ENCODE data around the gene DOK6.

DOK6 gene

DNA sequence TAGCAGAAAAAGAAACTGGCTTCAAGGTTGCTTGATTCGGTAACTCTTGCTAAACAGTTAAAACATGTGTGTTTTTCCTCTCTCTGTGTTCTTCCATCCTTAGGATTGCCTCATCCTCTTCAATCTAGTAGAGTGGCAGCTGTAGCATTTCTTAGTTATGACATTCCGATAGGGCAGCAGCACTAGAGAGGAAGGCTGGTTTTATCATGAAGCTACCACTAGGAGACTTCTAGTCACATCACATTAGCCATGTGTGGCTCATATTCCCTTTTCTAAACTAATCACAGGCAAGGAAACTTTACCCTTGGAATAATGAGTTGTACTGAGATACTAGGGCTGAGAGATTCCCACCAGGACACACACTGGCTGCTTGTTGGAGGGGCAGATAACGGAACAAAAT is 187.6 kb downstream of the DOK6 start:
- peaks cover 3% of the 10 kb centered on the region for H3K9me3 Mint-ChIP-seq
- no peak overlapping the region for H3K4me3 Mint-ChIP-seq
- TF ChIP-seq CTCF (IDR thresholded peaks at IDR 0.05) = no peak
- peaks cover 28% of the 10 kb centered on the region for H3K4me1 Mint-ChIP-seq
- H3K36me3 Mint-ChIP-seq (ENCODE audit: low read depth) = peaks cover 3% of the 10 kb centered on the region
- no peak overlapping the region for H3K27ac Mint-ChIP-seq
- no peak for DNase-seq
- no peaks in the 10 kb centered on the region for H3K27me3 Mint-ChIP-seq (ENCODE audit: low read depth, poor library complexity)

GRCh38 chr18:69590150-69590549 is 189.5 kb downstream of the DOK6 start:
- Mint-ChIP-seq H3K4me1 (peaks cover 28% of the 10 kb centered on the region), H3K36me3 (ENCODE audit: low read depth) (peaks cover 11% of the 10 kb centered on the region), H3K9me3 (peaks cover 6% of the 10 kb centered on the region), H3K27me3 (ENCODE audit: low read depth, poor library complexity) (no peaks in the 10 kb centered on the region), H3K4me3 (no peak overlapping the region), H3K27ac (no peak overlapping the region)
- TF ChIP-seq CTCF (IDR thresholded peaks at IDR 0.05) = no peak
- DNase-seq = no peak

DNA sequence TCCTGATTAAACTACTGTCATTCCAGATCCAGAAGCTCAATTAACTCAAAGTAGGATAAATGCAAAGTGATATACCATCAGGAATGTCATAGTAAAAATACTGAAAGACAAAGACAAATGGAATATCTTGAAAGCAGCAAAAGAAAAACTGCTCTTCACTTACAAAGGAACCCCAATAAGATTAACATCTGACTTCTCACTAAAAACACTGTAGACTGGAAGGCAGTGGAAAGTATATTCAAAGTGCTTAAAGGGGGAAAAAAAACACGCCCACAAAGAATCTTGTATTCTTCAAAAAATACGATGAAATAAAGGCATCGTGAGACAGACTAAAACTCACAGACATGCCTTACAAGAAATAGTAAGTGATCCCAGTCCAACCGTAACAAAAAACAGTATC is 195.7 kb downstream of the DOK6 start:
- no peak overlapping the region for H3K27ac Mint-ChIP-seq

DNA sequence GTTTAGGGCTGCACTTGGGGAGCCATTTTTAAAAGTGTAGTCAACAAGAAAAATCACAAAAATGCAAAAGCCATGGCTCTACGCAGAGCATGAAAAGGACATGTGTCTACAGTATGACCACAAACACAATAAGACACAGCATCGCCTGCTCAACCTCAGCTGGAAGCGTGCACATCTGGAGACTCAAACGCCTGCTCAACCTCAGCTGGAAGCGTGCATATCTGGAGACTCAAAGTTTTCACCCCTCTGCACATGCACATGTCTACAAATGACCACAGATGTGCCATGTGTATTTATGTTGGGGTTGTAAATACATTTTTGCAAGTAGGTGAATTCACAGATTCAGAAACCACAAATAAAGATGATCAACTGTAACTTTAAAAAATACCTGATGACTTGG is 196.9 kb downstream of the DOK6 start:
- Mint-ChIP-seq H3K4me1 (no peaks in the 10 kb centered on the region), H3K27me3 (ENCODE audit: low read depth, poor library complexity) (no peaks in the 10 kb centered on the region), H3K4me3 (no peak overlapping the region), H3K27ac (no peak overlapping the region), H3K36me3 (ENCODE audit: low read depth) (peaks cover 54% of the 10 kb centered on the region), H3K9me3 (peaks cover 26% of the 10 kb centered on the region)
- DNase-seq = no peak
- no peak for TF ChIP-seq CTCF (IDR thresholded peaks at IDR 0.05)

More for the DNA sequence above, 195.7 kb downstream of the DOK6 start:
- TF ChIP-seq CTCF (IDR thresholded peaks at IDR 0.05) = no peak
- no peak for DNase-seq
- H3K4me3 Mint-ChIP-seq = no peak overlapping the region
- peaks cover 26% of the 10 kb centered on the region for H3K9me3 Mint-ChIP-seq
- peaks cover 49% of the 10 kb centered on the region for H3K36me3 Mint-ChIP-seq (ENCODE audit: low read depth)
- no peaks in the 10 kb centered on the region for H3K4me1 Mint-ChIP-seq
- no peaks in the 10 kb centered on the region for H3K27me3 Mint-ChIP-seq (ENCODE audit: low read depth, poor library complexity)

- Mint-ChIP-seq H3K4me1 (no peaks in the 10 kb centered on the region), H3K4me3 (no peak overlapping the region), H3K27ac (no peak overlapping the region), H3K9me3 (peaks cover 26% of the 10 kb centered on the region), H3K36me3 (ENCODE audit: low read depth) (peaks cover 50% of the 10 kb centered on the region), H3K27me3 (ENCODE audit: low read depth, poor library complexity) (no peaks in the 10 kb centered on the region)
- DNase-seq = no peak
- no peak for TF ChIP-seq CTCF (IDR thresholded peaks at IDR 0.05)
These were observed 198.7 kb downstream of the DOK6 start for GRCh38 chr18:69599377-69599776.

DNA sequence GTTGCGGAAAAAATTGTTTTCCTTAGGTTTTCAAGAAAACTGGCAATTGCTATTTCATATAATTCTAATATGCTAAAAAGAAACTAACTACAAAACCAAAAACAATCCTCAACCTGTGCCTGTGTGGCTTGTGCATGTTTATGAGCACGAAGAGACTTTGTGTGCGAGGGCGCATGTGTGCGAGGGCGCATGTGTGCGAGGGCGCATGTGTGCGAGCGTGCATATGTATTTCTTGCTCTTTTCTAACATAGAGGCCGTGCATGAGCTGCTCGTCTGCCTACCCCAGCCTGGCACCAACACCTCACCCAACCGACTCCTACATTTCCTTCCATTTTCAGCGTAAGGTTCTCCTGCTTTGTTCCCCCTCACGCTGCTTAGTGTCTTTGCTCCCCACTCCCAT is 211.6 kb downstream of the DOK6 start:
- Mint-ChIP-seq H3K27ac (no peak overlapping the region), H3K4me3 (no peak overlapping the region), H3K36me3 (ENCODE audit: low read depth) (peaks cover 7% of the 10 kb centered on the region), H3K9me3 (no peaks in the 10 kb centered on the region), H3K27me3 (ENCODE audit: low read depth, poor library complexity) (no peaks in the 10 kb centered on the region), H3K4me1 (no peaks in the 10 kb centered on the region)
- no peak for TF ChIP-seq CTCF (IDR thresholded peaks at IDR 0.05)
- no peak for DNase-seq

Data from nephron progenitor cell (in vitro differentiated cells).